Adrenal gland (tissue), 5 donors: ENCODE data around the gene VPS72.

Experiments used
- POLR2A ChIP-seq, 2 donors: fragments of 450-650 bp; IDR thresholded peaks; one replicate each; pipeline ENCODE4 v1.6.1; 2017; ENCODE audit warnings: antibody characterized with exemption in 2 of 2, mild to moderate bottlenecking in 2 of 2, moderate library complexity in 1 of 2
- TF ChIP-seq, protein P1 (sequence below), 6 experiments: fragments of 450-650 bp in 4 of 6; fragments of 200-600 bp in 2 of 6; sonication (generic) in 1 of 6; IDR thresholded peaks; 1 replicate in 5 of 6; 2 replicates in 1 of 6; pipeline versions ENCODE4 v1.5.1 to v1.8.0; 2016 to 2021; ENCODE audit warnings: antibody characterized with exemption in 6 of 6, mild to moderate bottlenecking in 2 of 6, moderate library complexity in 1 of 6
- donor health status: DM: no; HTN: no; CAD: no.

DNA sequence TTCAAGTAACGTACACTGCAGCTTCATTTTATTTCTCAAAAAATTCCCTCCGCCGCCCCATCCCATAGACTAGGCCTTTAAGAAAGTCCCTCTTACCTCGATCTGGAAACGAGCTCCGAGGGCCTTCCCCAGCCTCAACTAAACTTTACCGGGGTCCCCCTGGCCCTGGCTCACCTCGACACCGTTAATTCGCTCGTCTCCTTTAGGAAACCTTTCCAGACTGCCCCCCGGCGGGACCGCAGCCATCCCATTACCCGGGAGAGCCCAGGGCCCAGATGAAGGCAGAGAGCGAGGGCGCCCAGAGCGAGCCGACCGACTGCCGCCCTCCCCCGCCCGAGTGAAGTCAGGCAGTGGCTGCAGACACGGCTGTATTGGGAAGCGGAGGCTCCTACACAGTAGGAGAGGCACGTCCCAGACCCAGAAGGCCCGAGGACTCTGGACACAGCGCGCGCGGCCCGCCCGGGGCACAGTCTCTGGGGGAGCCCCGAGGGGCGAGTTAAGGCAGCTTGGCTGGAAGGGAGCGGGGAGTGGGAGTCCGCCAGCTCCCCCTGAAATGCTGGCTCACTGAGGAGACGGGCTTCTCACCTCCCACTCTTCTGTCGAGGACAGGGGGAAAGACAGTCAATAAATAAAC is 58.2 kb downstream of the VPS72 start:
- TF ChIP-seq POLR2A (IDR thresholded peaks at IDR 0.05) = no peak
- TF ChIP-seq, protein P1, sequence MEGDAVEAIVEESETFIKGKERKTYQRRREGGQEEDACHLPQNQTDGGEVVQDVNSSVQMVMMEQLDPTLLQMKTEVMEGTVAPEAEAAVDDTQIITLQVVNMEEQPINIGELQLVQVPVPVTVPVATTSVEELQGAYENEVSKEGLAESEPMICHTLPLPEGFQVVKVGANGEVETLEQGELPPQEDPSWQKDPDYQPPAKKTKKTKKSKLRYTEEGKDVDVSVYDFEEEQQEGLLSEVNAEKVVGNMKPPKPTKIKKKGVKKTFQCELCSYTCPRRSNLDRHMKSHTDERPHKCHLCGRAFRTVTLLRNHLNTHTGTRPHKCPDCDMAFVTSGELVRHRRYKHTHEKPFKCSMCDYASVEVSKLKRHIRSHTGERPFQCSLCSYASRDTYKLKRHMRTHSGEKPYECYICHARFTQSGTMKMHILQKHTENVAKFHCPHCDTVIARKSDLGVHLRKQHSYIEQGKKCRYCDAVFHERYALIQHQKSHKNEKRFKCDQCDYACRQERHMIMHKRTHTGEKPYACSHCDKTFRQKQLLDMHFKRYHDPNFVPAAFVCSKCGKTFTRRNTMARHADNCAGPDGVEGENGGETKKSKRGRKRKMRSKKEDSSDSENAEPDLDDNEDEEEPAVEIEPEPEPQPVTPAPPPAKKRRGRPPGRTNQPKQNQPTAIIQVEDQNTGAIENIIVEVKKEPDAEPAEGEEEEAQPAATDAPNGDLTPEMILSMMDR (IDR thresholded peaks at IDR 0.05) = no peak
